MM.1S (cell line): Measurements from ENCODE around the gene EIF4H.

Experiments
- DNase-seq: peaks from one replicate; pipeline ENCODE4 v3.0.0-alpha.2; 2015
- H2AFZ ChIP-seq: fragments of 300-600 bp; sonication (generic); 2 replicates; pipeline ENCODE4 v1.6.0; 2016; ENCODE audit warnings: antibody characterized with exemption, low read length
- H3F3A ChIP-seq: fragments of 300-600 bp; sonication (generic); 2 replicates; pipeline ENCODE4 v1.6.1; 2016; ENCODE audit warnings: mild to moderate bottlenecking, antibody characterized with exemption, low read length, moderate library complexity, mixed read lengths; ENCODE audit not compliant: insufficient read depth
- H3K27ac ChIP-seq: fragments of 300-600 bp; sonication (generic); 2 replicates; pipeline ENCODE4 v1.5.1; 2016; ENCODE audit warnings: mild to moderate bottlenecking, low read length
- H3K27me3 ChIP-seq: fragments of 300-600 bp; sonication (generic); replicated peaks from 2 replicates; pipeline ENCODE4 v1.6.0; 2016; ENCODE audit warnings: low read length; ENCODE audit not compliant: insufficient read depth
- H3K36me3 ChIP-seq: fragments of 300-600 bp; sonication (generic); replicated peaks from 2 replicates; pipeline ENCODE4 v1.6.1; 2016; ENCODE audit warnings: mild to moderate bottlenecking, low read length, mixed read lengths; ENCODE audit not compliant: insufficient read depth
- H3K4me1 ChIP-seq: fragments of 300-600 bp; sonication (generic); 2 replicates; pipeline ENCODE4 v1.6.1; 2016; ENCODE audit warnings: low read length, mixed read lengths
- H3K4me2 ChIP-seq: fragments of 300-600 bp; sonication (generic); 2 replicates; pipeline ENCODE4 v1.6.0; 2016; ENCODE audit warnings: low read depth, low read length
- H3K4me3 ChIP-seq: fragments of 300-600 bp; sonication (generic); 2 replicates; pipeline ENCODE4 v1.5.1; 2016; ENCODE audit warnings: low read length, mixed read lengths
- H3K79me2 ChIP-seq: fragments of 300-600 bp; sonication (generic); 2 replicates; pipeline ENCODE4 v1.6.1; 2016; ENCODE audit warnings: mixed run types, low read length, mixed read lengths
- H3K9ac ChIP-seq: fragments of 300-600 bp; sonication (generic); 2 replicates; pipeline ENCODE4 v1.6.1; 2016; ENCODE audit warnings: low read length, mixed read lengths
- H3K9me2 ChIP-seq: fragments of 300-600 bp; sonication (generic); replicated peaks from 2 replicates; pipeline ENCODE4 v1.6.1; 2016; ENCODE audit warnings: mild to moderate bottlenecking, low read length, mixed read lengths; ENCODE audit not compliant: insufficient read depth
- H3K9me3 ChIP-seq: fragments of 300-600 bp; sonication (generic); replicated peaks from 2 replicates; pipeline ENCODE4 v1.6.1; 2016; ENCODE audit warnings: mild to moderate bottlenecking, low read length, mixed read lengths; ENCODE audit not compliant: insufficient read depth
- H4K20me1 ChIP-seq: fragments of 300-600 bp; sonication (generic); 2 replicates; pipeline ENCODE4 v1.6.1; 2016; ENCODE audit warnings: mild to moderate bottlenecking, low read length, moderate library complexity, mixed read lengths; ENCODE audit not compliant: insufficient read depth
- CTCF ChIP-seq: fragments of 300-600 bp; sonication (generic); IDR thresholded peaks from 2 replicates; pipeline ENCODE4 v1.5.1; 2016; ENCODE audit warnings: antibody characterized with exemption, low read length, mixed read lengths
- EZH2 ChIP-seq: fragments of 300-600 bp; sonication (generic); optimal IDR thresholded peaks from 2 replicates; pipeline ENCODE3; 2017; ENCODE audit warnings: low read depth, mild to moderate bottlenecking, antibody characterized with exemption, low read length, mixed read lengths
- EZH2phosphoT487 ChIP-seq: fragments of 300-600 bp; sonication (generic); IDR thresholded peaks from 2 replicates; pipeline ENCODE4 v1.6.1; 2018; ENCODE audit warnings: antibody characterized with exemption, low read length

The EIF4H gene

GRCh38 chr7:74235518-74236268 is 61.5 kb downstream of the EIF4H start:
- Histone ChIP-seq H3K36me3 (no peaks in the 10 kb centered on the region; the same call in 1 of the 2 replicates), H3K27me3 (no peaks in the 10 kb centered on the region), H3K79me2 (no peaks in the 10 kb centered on the region), H2AFZ (no peak overlapping the region), H3K4me1 (no peaks in the 10 kb centered on the region), H4K20me1 (no peaks in the 10 kb centered on the region), H3K4me3 (no peak overlapping the region), H3K9ac (no peak overlapping the region), H3K27ac (no peak overlapping the region), H3F3A (no peaks in the 10 kb centered on the region), H3K4me2 (no peak overlapping the region), H3K9me3 (no peaks in the 10 kb centered on the region), H3K9me2 (no peaks in the 10 kb centered on the region)
- no peak for TF ChIP-seq EZH2
- no peak for DNase-seq

DNA sequence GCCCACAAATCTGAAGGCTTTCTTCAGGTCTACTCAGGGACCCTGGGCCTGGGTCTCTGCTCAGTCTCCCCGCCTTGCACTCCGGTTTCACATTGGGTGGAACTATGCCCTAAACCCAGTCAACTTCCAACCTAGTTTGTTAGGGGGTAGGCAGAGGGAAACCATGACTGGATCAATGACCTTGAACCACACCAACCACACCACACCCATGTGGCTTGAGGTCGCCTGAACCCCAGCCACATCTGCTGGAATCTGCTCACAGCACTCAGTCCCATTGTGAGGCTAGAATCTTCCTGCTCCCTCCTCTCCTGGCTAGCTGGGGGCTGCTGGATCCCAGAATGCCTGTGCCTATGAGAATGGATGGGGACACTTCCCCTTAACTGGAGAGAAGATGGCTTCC is 62.1 kb downstream of the EIF4H start:
- no peaks in the 10 kb centered on the region for H3K79me2 ChIP-seq
- H3K4me2 ChIP-seq = no peak overlapping the region
- H4K20me1 ChIP-seq = no peaks in the 10 kb centered on the region
- H3K27ac ChIP-seq = no peak overlapping the region
- no peak overlapping the region for H3K4me3 ChIP-seq
- no peaks in the 10 kb centered on the region for H3F3A ChIP-seq
- DNase-seq = no peak
- TF ChIP-seq EZH2 (no peak), EZH2phosphoT487 (no peak), CTCF (no peak)
- H3K9me3 ChIP-seq = no peaks in the 10 kb centered on the region
- no peaks in the 10 kb centered on the region for H3K4me1 ChIP-seq
- H3K27me3 ChIP-seq = no peaks in the 10 kb centered on the region
- H3K9ac ChIP-seq = no peak overlapping the region
- no peaks in the 10 kb centered on the region for H3K9me2 ChIP-seq
- peaks cover 2% of the 10 kb centered on the region; the same call in 1 of the 2 replicates for H3K36me3 ChIP-seq
- H2AFZ ChIP-seq = no peak overlapping the region

DNA sequence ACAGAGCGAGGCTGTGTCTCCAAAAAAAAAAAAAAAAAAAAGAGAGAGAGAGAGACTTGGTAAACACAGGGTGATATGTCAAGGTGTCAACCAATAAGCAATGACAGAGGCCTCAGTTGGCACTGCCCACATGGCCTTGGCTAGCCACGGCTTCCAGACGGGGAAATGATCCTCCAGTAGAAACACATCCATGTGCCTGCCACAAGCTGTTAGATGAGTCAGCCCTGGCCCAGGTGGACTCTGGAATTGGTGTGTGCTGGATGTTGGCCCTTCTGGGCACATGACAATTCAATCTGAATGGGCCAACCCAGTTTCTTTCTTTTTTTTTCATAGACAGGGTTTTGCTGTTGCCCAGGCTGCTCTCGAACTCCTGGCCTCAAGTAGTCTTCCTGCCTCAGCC is 66.3 kb downstream of the EIF4H start:
- Histone ChIP-seq H3F3A (no peaks in the 10 kb centered on the region), H3K4me1 (no peaks in the 10 kb centered on the region), H3K9me3 (no peaks in the 10 kb centered on the region), H3K36me3 (peaks cover 6% of the 10 kb centered on the region; the same call in 1 of the 2 replicates), H4K20me1 (no peaks in the 10 kb centered on the region), H3K9me2 (no peaks in the 10 kb centered on the region), H3K9ac (no peak overlapping the region), H3K27ac (no peak overlapping the region), H3K27me3 (no peaks in the 10 kb centered on the region), H3K4me2 (no peak overlapping the region), H3K79me2 (0 out of 2 replicates have a peak, but pooled peaks cover 4% of the 10 kb centered on the region), H2AFZ (no peak overlapping the region), H3K4me3 (no peak overlapping the region)
- DNase-seq = no peak
- no peak for TF ChIP-seq CTCF
- no peak for TF ChIP-seq EZH2
- TF ChIP-seq EZH2phosphoT487 = no peak

GRCh38 chr7:74242122-74242443 is 67.9 kb downstream of the EIF4H start:
- Histone ChIP-seq H3K4me2 (no peak overlapping the region), H3K4me1 (no peaks in the 10 kb centered on the region), H3K36me3 (peaks cover 6% of the 10 kb centered on the region; the same call in 1 of the 2 replicates), H3K9ac (no peak overlapping the region), H3K9me3 (no peaks in the 10 kb centered on the region), H4K20me1 (no peaks in the 10 kb centered on the region), H2AFZ (no peak overlapping the region), H3K27ac (no peak overlapping the region), H3K79me2 (0 out of 2 replicates have a peak, but pooled peaks cover 4% of the 10 kb centered on the region), H3F3A (no peaks in the 10 kb centered on the region), H3K9me2 (no peaks in the 10 kb centered on the region), H3K4me3 (no peak overlapping the region), H3K27me3 (no peaks in the 10 kb centered on the region)
- DNase-seq = no peak
- TF ChIP-seq CTCF (no peak), EZH2 (no peak), EZH2phosphoT487 (no peak)
